ENCODE data around the gene SLC6A12.

- TF ChIP-seq SPI1 (IDR thresholded peaks at IDR 0.05; ENCODE audit: borderline replicate concordance, low read depth) (no peak), POLR2AphosphoS5 (IDR thresholded peaks at IDR 0.05; ENCODE audit: low read depth) (no peak), REST (IDR thresholded peaks at IDR 0.05; ENCODE audit: insufficient replicate concordance, low read depth) (no peak)
- TF ChIP-seq, protein P1, sequence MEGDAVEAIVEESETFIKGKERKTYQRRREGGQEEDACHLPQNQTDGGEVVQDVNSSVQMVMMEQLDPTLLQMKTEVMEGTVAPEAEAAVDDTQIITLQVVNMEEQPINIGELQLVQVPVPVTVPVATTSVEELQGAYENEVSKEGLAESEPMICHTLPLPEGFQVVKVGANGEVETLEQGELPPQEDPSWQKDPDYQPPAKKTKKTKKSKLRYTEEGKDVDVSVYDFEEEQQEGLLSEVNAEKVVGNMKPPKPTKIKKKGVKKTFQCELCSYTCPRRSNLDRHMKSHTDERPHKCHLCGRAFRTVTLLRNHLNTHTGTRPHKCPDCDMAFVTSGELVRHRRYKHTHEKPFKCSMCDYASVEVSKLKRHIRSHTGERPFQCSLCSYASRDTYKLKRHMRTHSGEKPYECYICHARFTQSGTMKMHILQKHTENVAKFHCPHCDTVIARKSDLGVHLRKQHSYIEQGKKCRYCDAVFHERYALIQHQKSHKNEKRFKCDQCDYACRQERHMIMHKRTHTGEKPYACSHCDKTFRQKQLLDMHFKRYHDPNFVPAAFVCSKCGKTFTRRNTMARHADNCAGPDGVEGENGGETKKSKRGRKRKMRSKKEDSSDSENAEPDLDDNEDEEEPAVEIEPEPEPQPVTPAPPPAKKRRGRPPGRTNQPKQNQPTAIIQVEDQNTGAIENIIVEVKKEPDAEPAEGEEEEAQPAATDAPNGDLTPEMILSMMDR (IDR thresholded peaks at IDR 0.05; ENCODE audit: insufficient read depth, low read length), result no peak
Observed at GRCh38 chr12:253116-253831, 39.3 kb upstream of the SLC6A12 start.

Measured in HL-60 (cell line).